GM18520 (cell line): ENCODE measurements around the gene DTD2.

ENCODE experiments used
- ATAC-seq: cut with Tn5 transposase; IDR thresholded peaks from one replicate; pipeline ENCODE4 v1.9.1; 2021; ENCODE audit not compliant: unreplicated experiment

DTD2 gene

GRCh38 chr14:31405599-31406232, 51.6 kb downstream of the DTD2 start:
- ATAC-seq: no peak

GRCh38 chr14:31405106-31405505, 52.2 kb downstream of the DTD2 start:
- ATAC-seq: no peak

GRCh38 chr14:31403707-31404106, 53.6 kb downstream of the DTD2 start:
- no peak for ATAC-seq

- no peak for ATAC-seq
These were observed 54.4 kb downstream of the DTD2 start for GRCh38 chr14:31402764-31403439.

- ATAC-seq: no peak
These were observed 55.9 kb downstream of the DTD2 start for GRCh38 chr14:31401369-31401932.

- ATAC-seq: peak; percentile 51
These were observed 57.2 kb downstream of the DTD2 start for GRCh38 chr14:31400031-31400638.
